Measurements from ENCODE around the gene TOP1. TPM values are rescaled to one million over a fixed set of nuclear protein-coding genes. Genes with fewer than 3 reads are reported as not detected.
"Not testable (repeated sequence)": the region's sequence is repeated elsewhere in the genome, so short reads cannot be mapped to it uniquely, and the experiment has no call there.

Gene TOP1
- total RNA-seq, 1 donor from 2014 or later: 62.7 TPM

- Mint-ChIP-seq H3K27me3 (no peaks in the 10 kb centered on the region), H3K9me3 (no peaks in the 10 kb centered on the region), H3K4me3 (no peak overlapping the region), H3K4me1 (no peaks in the 10 kb centered on the region), H3K27ac (no peak overlapping the region), H3K36me3 (ENCODE audit: low read depth) (peaks cover 57% of the 10 kb centered on the region)
- no peak for TF ChIP-seq CTCF (IDR thresholded peaks at IDR 0.05)
- intact Hi-C loops (cut with micrococcal nuclease): no loop called here
- POLR2A ChIA-PET: no interaction called here
- no peak for DNase-seq
- ATAC-seq (ENCODE audit: low read depth): no peak
- CTCF ChIA-PET: interaction anchor here (2.1 kb wide), 1 partner anchor 10 kb away, joined by 6 read pairs; no protein-coding TSS in a partner anchor
Measured at GRCh38 chr20:41125530-41126457, 97.2 kb downstream of the TOP1 start.

GRCh38 chr20:41126719-41127118 lies 98.1 kb downstream of the TOP1 start:
- TF ChIP-seq CTCF (IDR thresholded peaks at IDR 0.05): no peak
- no peak for DNase-seq
- H3K9me3 Mint-ChIP-seq: no peaks in the 10 kb centered on the region
- ChIA-PET CTCF (interaction anchor here (2.1 kb wide), 1 partner anchor 9 kb away, joined by 6 read pairs; no protein-coding TSS in a partner anchor), POLR2A (no interaction called here)
- no peak for ATAC-seq (ENCODE audit: low read depth)
- intact Hi-C loops (cut with micrococcal nuclease): no loop called here
- H3K27ac Mint-ChIP-seq: no peak overlapping the region
- no peaks in the 10 kb centered on the region for H3K4me1 Mint-ChIP-seq
- H3K36me3 Mint-ChIP-seq (ENCODE audit: low read depth): peaks cover 48% of the 10 kb centered on the region
- no peaks in the 10 kb centered on the region for H3K27me3 Mint-ChIP-seq
- H3K4me3 Mint-ChIP-seq: no peak overlapping the region

- H3K36me3 Mint-ChIP-seq (ENCODE audit: low read depth): peaks cover 32% of the 10 kb centered on the region
- H3K27me3 Mint-ChIP-seq; H3K4me3 Mint-ChIP-seq; DNase-seq; H3K27ac Mint-ChIP-seq; H3K4me1 Mint-ChIP-seq; intact Hi-C loops (cut with micrococcal nuclease); H3K9me3 Mint-ChIP-seq; POLR2A ChIA-PET; ATAC-seq (ENCODE audit: low read depth): not testable (repeated sequence)
- CTCF ChIA-PET: interaction anchor here (2.1 kb wide), 1 partner anchor 7 kb away, joined by 6 read pairs; no protein-coding TSS in a partner anchor
Measured at GRCh38 chr20:41128317-41128716, 99.7 kb downstream of the TOP1 start.

- Mint-ChIP-seq H3K36me3 (ENCODE audit: low read depth) (peaks cover 2% of the 10 kb centered on the region), H3K4me1 (peaks cover 30% of the 10 kb centered on the region), H3K27me3 (no peaks in the 10 kb centered on the region), H3K4me3 (no peak overlapping the region), H3K9me3 (no peaks in the 10 kb centered on the region), H3K27ac (no peak overlapping the region)
- CTCF ChIA-PET: no interaction called here
- intact Hi-C loops (cut with micrococcal nuclease): no loop called here
- POLR2A ChIA-PET: no interaction called here
- DNase-seq: no peak
- no peak for TF ChIP-seq CTCF (IDR thresholded peaks at IDR 0.05)
- ATAC-seq (ENCODE audit: low read depth): no peak
Measured at GRCh38 chr20:41131594-41132387, 103.2 kb downstream of the TOP1 start.

GRCh38 chr20:41132388-41132775 lies 103.8 kb downstream of the TOP1 start:
- H3K27me3 Mint-ChIP-seq; ATAC-seq (ENCODE audit: low read depth); H3K4me3 Mint-ChIP-seq; H3K9me3 Mint-ChIP-seq; H3K36me3 Mint-ChIP-seq (ENCODE audit: low read depth); DNase-seq; H3K27ac Mint-ChIP-seq; intact Hi-C loops (cut with micrococcal nuclease); CTCF ChIA-PET: not testable (repeated sequence)
- peaks cover 30% of the 10 kb centered on the region for H3K4me1 Mint-ChIP-seq
- POLR2A ChIA-PET: interaction anchor here (0.7 kb wide), 2 partner anchors 95 to 313 kb away, joined by 5 to 7 read pairs; no protein-coding TSS in a partner anchor

Measured in activated B cell treated with CpG ODN at 0.5 μM for 24 hours (primary cell).